CD14-positive monocyte (primary cell): Measurements from ENCODE around the gene OSCP1. TPM values are rescaled to one million over a fixed set of nuclear protein-coding genes. Genes with fewer than 3 reads are reported as not detected.

Source experiments
- DNase-seq, 3 donors: peaks; one replicate each; pipeline ENCODE4 v3.0.0-alpha.2; 2011 to 2022
- H2AFZ ChIP-seq: 2 replicates; pipeline ENCODE4 v1.6.0; 2012; ENCODE audit warnings: mild to moderate bottlenecking, low read depth, low read length, inconsistent platforms; ENCODE audit not compliant: insufficient read depth, poor library complexity, severe bottlenecking
- H3K27ac ChIP-seq, 2 donors: 1 replicate in 1 of 2; 2 replicates in 1 of 2; pipeline ENCODE4 v1.5.1; 2012 to 2013; ENCODE audit warnings: low read length in 2 of 2, control low read depth in 1 of 2, inconsistent platforms in 1 of 2, low read depth in 1 of 2, mild to moderate bottlenecking in 1 of 2
- H3K27me3 ChIP-seq, 2 donors: one replicate each; pipeline versions ENCODE4 v1.6.0 to v1.6.1; 2011 to 2013; ENCODE audit warnings: low read length in 2 of 2; ENCODE audit not compliant: control insufficient read depth in 2 of 2, insufficient read depth in 2 of 2
- H3K36me3 ChIP-seq, 2 donors: replicated peaks in 1 of 2; 1 replicate in 1 of 2; 2 replicates in 1 of 2; pipeline versions ENCODE4 v1.5.1 to v1.6.1; 2012 to 2013; ENCODE audit warnings: low read length in 2 of 2, control low read depth in 1 of 2, inconsistent platforms in 1 of 2, mild to moderate bottlenecking in 1 of 2; ENCODE audit not compliant: insufficient read depth in 2 of 2, control insufficient read depth in 1 of 2
- H3K4me1 ChIP-seq, 2 donors: 1 replicate in 1 of 2; 2 replicates in 1 of 2; pipeline versions ENCODE4 v1.5.1 to v1.6.1; 2012 to 2013; ENCODE audit warnings: low read length in 2 of 2, control low read depth in 1 of 2, inconsistent platforms in 1 of 2, mild to moderate bottlenecking in 1 of 2, moderate library complexity in 1 of 2; ENCODE audit not compliant: insufficient read depth in 2 of 2, control insufficient read depth in 1 of 2
- H3K4me2 ChIP-seq: replicated peaks from 2 replicates; pipeline ENCODE3; 2012; ENCODE audit warnings: low read length, moderate library complexity, mild to moderate bottlenecking; ENCODE audit not compliant: poor library complexity, severe bottlenecking; ENCODE audit errors: extremely low read depth
- H3K4me3 ChIP-seq, 3 experiments: fragments of 200-600 bp in 1 of 3; sonication (generic) in 1 of 3; replicated peaks in 1 of 3; 1 replicate in 2 of 3; 2 replicates in 1 of 3; pipeline ENCODE4 v1.5.1; 2011 to 2013; ENCODE audit warnings: low read length in 3 of 3, mild to moderate bottlenecking in 3 of 3, control low read depth in 2 of 3, low read depth in 2 of 3, inconsistent platforms in 1 of 3, moderate library complexity in 1 of 3
- H3K79me2 ChIP-seq: 2 replicates; pipeline ENCODE4 v1.6.0; 2012; ENCODE audit warnings: mild to moderate bottlenecking, control low read depth, inconsistent platforms, low read length, moderate library complexity; ENCODE audit not compliant: insufficient read depth
- H3K9ac ChIP-seq: 2 replicates; pipeline ENCODE4 v1.6.0; 2017; ENCODE audit warnings: low read length, mild to moderate bottlenecking; ENCODE audit not compliant: insufficient read depth, poor library complexity, severe bottlenecking
- H3K9me3 ChIP-seq, 2 donors: replicated peaks in 1 of 2; 1 replicate in 1 of 2; 2 replicates in 1 of 2; pipeline versions ENCODE4 v1.5.1 to v1.6.1; 2012 to 2013; ENCODE audit warnings: low read length in 2 of 2, control low read depth in 1 of 2; ENCODE audit not compliant: control insufficient read depth in 1 of 2, insufficient read depth in 1 of 2
- H4K20me1 ChIP-seq: 2 replicates; pipeline ENCODE4 v1.6.0; 2012; ENCODE audit warnings: mild to moderate bottlenecking, low read length, control low read depth, moderate library complexity; ENCODE audit not compliant: insufficient read depth
- H3K27ac Mint-ChIP-seq, 7 donors: one replicate each; pipeline ENCODE4 v1.8.0; 2020; ENCODE audit warnings: mild to moderate bottlenecking in 7 of 7, mixed read lengths in 7 of 7, moderate library complexity in 6 of 7, inconsistent platforms in 2 of 7
- H3K27me3 Mint-ChIP-seq, 3 donors: one replicate each; pipeline ENCODE4 v1.8.0; 2021 to 2022; ENCODE audit warnings: low read depth in 3 of 3, mild to moderate bottlenecking in 3 of 3, mixed read lengths in 3 of 3, moderate library complexity in 3 of 3, inconsistent platforms in 1 of 3
- H3K36me3 Mint-ChIP-seq, 2 donors: one replicate each; pipeline ENCODE4 v1.8.0; 2020; ENCODE audit warnings: mixed read lengths in 2 of 2, inconsistent platforms in 1 of 2, mild to moderate bottlenecking in 1 of 2
- H3K4me1 Mint-ChIP-seq: one replicate; pipeline ENCODE4 v1.8.0; 2020; ENCODE audit warnings: mild to moderate bottlenecking, mixed read lengths
- H3K4me3 Mint-ChIP-seq, 2 donors: one replicate each; pipeline ENCODE4 v1.8.0; 2020; ENCODE audit warnings: mild to moderate bottlenecking in 2 of 2, mixed read lengths in 2 of 2, moderate library complexity in 1 of 2
- H3K9me3 Mint-ChIP-seq, 7 donors: one replicate each; pipeline ENCODE4 v1.8.0; 2020 to 2022; ENCODE audit warnings: mixed read lengths in 7 of 7, mild to moderate bottlenecking in 6 of 7, moderate library complexity in 6 of 7, inconsistent platforms in 2 of 7
- WGBS: methylation state at CpG from one replicate; pipeline ENCODE4 v1.1.5; 2013; ENCODE audit warnings: missing lambda C conversion rate; ENCODE audit not compliant: insufficient coverage; 5-methylcytosine and 5-hydroxymethylcytosine counted together
- intact Hi-C, 2 donors: fragments of 100-400 bp; cut with micrococcal nuclease; formaldehyde crosslinking; loops; one replicate each; pipeline versions ENCODE4 v1.15.0 to v1.15.1; 2023
- polyA plus RNA-seq, 3 donors: library from polyadenylated mRNA; depleted of rRNA in 1 of 3; unstranded in 2 of 3; stranded (reverse) in 1 of 3; fragments of 300-500 nt in 2 of 3; fragments of >200 nt in 1 of 3; fragmentation: Illumina TruSeq in 2 of 3; gene quantifications; 1 replicate in 2 of 3; 2 replicates in 1 of 3; pipeline ENCODE4 v1.2.3, GENCODE V29; 2012 to 2021
- TF ChIP-seq, protein P1 (sequence below): fragments of 200-600 bp; IDR thresholded peaks from one replicate; pipeline ENCODE4 v1.8.0; 2022; ENCODE audit warnings: antibody characterized with exemption, mild to moderate bottlenecking

Gene OSCP1
- polyA plus RNA-seq, 3 donors, result 0.12 to 0.82 TPM; not detected in 1

DNA sequence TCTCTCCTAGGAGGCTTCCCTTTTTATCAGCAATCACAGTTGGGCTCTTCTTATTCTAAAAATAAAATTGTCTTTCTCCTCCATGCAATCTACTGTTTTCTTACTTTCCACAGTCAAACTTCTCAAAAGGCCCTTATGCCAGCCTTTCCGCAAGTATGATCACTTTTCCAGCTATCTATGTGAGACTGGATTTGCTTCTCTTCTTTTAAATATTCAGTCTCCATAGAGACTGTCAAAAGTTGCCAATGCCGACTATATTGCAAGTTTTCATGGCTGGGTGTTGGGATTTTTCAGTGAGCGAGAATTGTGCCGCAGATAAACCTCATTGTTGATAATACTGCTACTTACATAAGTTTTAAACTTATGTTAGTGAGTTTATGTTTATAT lies 47.8 kb downstream of the OSCP1 start:
- no peak for DNase-seq
- Mint-ChIP-seq H3K9me3 (peaks cover 2 to 17% (median 4%) of the 10 kb centered on the region in 7 donors), H3K4me1 (peaks cover 23% of the 10 kb centered on the region), H3K4me3 (no peak overlapping the region), H3K36me3 (peaks cover 10 to 16% of the 10 kb centered on the region in 2 donors), H3K27me3 (peaks cover 0 to 7% (median 0%) of the 10 kb centered on the region in 3 donors), H3K27ac (no peak overlapping the region)
- no CpG with 5 or more reads among the region's 4 CpGs for WGBS
- Histone ChIP-seq H3K79me2 (peaks cover 11% of the 10 kb centered on the region), H3K4me2 (no peak overlapping the region), H4K20me1 (no peaks in the 10 kb centered on the region), H3K27me3 (no peaks in the 10 kb centered on the region), H3K9me3 (peaks cover 0 to 2% of the 10 kb centered on the region in 2 donors), H3K4me3 (no peak overlapping the region), H3K36me3 (peaks cover 6 to 14% of the 10 kb centered on the region in 2 donors), H3K9ac (no peak overlapping the region), H3K27ac (no peak overlapping the region), H2AFZ (no peak overlapping the region), H3K4me1 (peaks cover 20 to 27% of the 10 kb centered on the region in 2 donors)
- TF ChIP-seq, protein P1, sequence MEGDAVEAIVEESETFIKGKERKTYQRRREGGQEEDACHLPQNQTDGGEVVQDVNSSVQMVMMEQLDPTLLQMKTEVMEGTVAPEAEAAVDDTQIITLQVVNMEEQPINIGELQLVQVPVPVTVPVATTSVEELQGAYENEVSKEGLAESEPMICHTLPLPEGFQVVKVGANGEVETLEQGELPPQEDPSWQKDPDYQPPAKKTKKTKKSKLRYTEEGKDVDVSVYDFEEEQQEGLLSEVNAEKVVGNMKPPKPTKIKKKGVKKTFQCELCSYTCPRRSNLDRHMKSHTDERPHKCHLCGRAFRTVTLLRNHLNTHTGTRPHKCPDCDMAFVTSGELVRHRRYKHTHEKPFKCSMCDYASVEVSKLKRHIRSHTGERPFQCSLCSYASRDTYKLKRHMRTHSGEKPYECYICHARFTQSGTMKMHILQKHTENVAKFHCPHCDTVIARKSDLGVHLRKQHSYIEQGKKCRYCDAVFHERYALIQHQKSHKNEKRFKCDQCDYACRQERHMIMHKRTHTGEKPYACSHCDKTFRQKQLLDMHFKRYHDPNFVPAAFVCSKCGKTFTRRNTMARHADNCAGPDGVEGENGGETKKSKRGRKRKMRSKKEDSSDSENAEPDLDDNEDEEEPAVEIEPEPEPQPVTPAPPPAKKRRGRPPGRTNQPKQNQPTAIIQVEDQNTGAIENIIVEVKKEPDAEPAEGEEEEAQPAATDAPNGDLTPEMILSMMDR, result no peak
- intact Hi-C loops, result loop anchor here in 1 of 2 donors (5.0 kb wide), 1 partner anchor 40 kb away; no protein-coding TSS in a partner anchor

GRCh38 chr1:36401602-36402503 lies 48.4 kb downstream of the OSCP1 start:
- peaks cover 0 to 7% (median 0%) of the 10 kb centered on the region in 3 donors for H3K27me3 Mint-ChIP-seq
- H3K9ac ChIP-seq, result peak overlapping the region; percentile 71
- peaks cover 17% of the 10 kb centered on the region for H3K79me2 ChIP-seq
- over 99% methylated on average over 11 of the region's 12 CpGs for WGBS
- peaks cover 2 to 17% (median 4%) of the 10 kb centered on the region in 7 donors for H3K9me3 Mint-ChIP-seq
- H2AFZ ChIP-seq, result peak overlapping the region; percentile 84
- peaks cover 0 to 7% of the 10 kb centered on the region in 2 donors for H3K36me3 ChIP-seq
- no peaks in the 10 kb centered on the region for H4K20me1 ChIP-seq
- TF ChIP-seq, protein P1, result no peak
- no peak for DNase-seq
- peaks cover 24 to 33% of the 10 kb centered on the region in 2 donors for H3K4me1 ChIP-seq
- peaks cover 26% of the 10 kb centered on the region for H3K4me1 Mint-ChIP-seq
- peaks cover 3 to 9% of the 10 kb centered on the region in 2 donors for H3K36me3 Mint-ChIP-seq
- H3K4me3 Mint-ChIP-seq, result peak overlapping the region; percentile 80 to 91
- intact Hi-C loops, result loop anchor here in 1 of 2 donors (5.0 kb wide), 1 partner anchor 40 kb away; no protein-coding TSS in a partner anchor
- H3K27me3 ChIP-seq, result no peaks in the 10 kb centered on the region
- peak overlapping the region; percentile 79 to 95 for H3K27ac ChIP-seq
- H3K4me3 ChIP-seq, result peak overlapping the region; percentile 39 to 75 (median 56)
- H3K4me2 ChIP-seq, result peak overlapping the region; percentile 73
- peak overlapping the region; percentile 94 to 97 (median 96) for H3K27ac Mint-ChIP-seq
- peaks cover 0 to 2% of the 10 kb centered on the region in 2 donors for H3K9me3 ChIP-seq
